GM19025 (cell line): Measurements from ENCODE around the gene RBM44.
"Not testable (repeated sequence)": the region's sequence is repeated elsewhere in the genome, so short reads cannot be mapped to it uniquely, and the experiment has no call there.

Source experiments
- ATAC-seq: cut with Tn5 transposase; IDR thresholded peaks from one replicate; pipeline ENCODE4 v1.9.1; 2021; ENCODE audit warnings: mild to moderate bottlenecking, low read depth, moderate library complexity; ENCODE audit not compliant: unreplicated experiment

The RBM44 gene

DNA sequence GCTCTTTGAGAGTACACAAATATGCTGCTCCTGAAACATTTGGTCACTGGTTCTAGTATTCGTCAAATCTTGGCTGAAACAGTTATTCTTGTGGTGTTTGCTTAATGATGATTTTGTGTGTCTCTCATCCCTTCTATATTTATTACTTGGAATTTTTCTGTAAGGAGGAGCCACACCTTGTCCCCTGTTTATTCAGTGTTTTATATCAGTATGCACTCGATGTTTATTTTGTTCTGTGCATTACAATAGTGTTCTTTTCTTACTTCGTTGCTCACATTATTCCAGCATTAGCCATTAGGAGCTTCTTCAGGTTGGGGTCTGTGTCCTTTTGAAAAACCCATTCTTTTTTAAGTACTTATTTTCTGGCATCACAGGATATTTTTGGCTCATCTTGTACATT lies 55.7 kb downstream of the RBM44 start:
- ATAC-seq = no peak

- ATAC-seq = no peak
Observed at GRCh38 chr2:237857791-237858190, 59.2 kb downstream of the RBM44 start.

GRCh38 chr2:237858294-237859081 lies 59.9 kb downstream of the RBM44 start:
- no peak for ATAC-seq

GRCh38 chr2:237859082-237859433 lies 60.5 kb downstream of the RBM44 start:
- no peak for ATAC-seq

- no peak for ATAC-seq
Observed at GRCh38 chr2:237859533-237860272, 61.1 kb downstream of the RBM44 start, which contains the start of gene RAMP1. Gene RAMP1 (plus strand): TSS chr2:237859623. CDS start chr2:237859676, 53 bp downstream.

DNA sequence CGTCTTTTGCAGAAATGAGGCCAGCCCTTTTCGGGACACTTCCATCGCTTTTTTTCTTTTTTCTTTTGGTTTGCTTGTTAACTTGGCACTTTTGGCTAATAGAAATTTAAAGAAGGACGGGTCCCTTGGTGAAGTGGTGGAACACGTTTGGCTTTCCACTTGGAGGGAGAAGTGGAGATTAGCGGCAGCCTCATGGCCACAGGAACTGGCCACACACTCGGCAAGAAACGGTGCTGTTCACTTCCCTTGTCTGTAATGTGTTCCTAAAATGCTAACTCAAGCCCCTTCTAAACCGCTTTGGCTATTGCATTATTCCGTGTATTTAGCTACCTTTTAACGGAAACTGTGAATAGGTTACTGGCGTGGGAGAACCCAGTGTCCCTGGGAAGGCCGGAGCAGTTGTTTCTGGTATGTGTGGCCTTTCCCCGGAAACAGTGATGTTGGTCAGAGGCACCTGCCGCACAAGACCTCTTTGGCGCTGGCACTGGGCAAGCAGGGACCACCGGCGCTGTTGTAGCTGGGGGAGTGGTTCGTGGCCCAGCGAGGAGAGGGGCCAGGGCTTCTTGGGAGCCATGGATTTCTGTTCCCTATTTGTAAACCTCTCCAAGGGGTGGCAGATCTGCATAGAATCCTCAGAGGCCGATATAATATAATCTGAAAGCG lies 61.8 kb downstream of the RBM44 start:
- ATAC-seq = no peak

GRCh38 chr2:237861875-237862527 lies 63.4 kb downstream of the RBM44 start:
- ATAC-seq = no peak

GRCh38 chr2:237862528-237862895 lies 63.9 kb downstream of the RBM44 start:
- ATAC-seq = no peak

DNA sequence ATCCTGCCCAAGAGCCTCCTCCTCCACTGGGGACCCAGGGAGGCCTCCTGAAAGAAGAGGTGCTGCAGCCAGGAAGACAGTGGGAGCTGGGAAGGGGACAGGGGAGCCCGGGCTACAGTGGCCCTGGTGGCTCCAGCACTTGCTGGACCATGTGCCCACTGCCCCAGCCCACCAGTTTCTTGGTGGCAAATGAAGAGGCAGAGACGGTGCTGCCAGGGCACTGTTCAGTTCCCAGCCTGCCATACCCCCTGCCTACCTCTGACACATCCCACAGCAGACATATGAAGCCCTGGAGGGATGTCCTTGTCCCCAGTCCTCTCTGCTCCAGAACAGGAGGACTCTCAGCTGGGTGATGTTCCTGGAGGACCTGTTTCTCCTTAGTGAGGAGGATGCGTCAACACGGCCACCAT lies 64.5 kb downstream of the RBM44 start:
- no peak for ATAC-seq

DNA sequence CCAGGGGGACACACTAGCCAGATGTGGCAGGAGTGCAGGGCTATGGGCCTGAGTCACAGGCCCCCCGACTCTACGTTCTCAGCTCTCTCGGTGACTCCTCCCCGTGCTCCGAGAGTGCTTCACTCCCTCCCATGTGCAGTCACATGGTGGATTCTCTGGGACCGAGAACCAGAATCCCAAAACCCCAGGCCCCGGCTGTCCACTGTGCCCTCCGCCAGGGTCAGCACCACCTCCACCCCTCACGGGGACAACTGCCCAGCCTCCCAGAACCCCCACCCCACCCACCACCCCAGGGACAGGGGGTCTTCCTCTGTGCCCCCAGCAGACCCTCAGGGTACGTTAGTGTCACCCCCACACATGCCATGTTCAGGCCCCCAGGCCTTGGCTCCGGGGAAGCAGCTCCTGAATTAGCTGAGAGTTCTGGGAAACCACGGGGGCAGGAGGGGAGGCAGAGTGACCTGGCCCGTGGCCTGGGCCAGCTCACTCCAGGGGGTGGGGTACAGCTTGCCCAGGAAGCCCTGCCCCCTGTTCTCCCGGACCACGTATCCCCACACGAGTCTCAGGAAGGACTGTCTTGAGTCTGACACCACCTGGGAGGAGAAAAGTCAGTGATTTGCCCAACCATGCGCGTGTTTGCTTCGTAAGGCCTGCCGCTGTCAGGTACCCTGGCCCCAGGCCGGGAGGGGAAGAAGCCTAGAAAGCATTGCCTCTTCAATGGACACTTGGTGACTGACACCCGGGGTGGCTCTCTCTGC lies 65.3 kb downstream of the RBM44 start:
- ATAC-seq = no peak

DNA sequence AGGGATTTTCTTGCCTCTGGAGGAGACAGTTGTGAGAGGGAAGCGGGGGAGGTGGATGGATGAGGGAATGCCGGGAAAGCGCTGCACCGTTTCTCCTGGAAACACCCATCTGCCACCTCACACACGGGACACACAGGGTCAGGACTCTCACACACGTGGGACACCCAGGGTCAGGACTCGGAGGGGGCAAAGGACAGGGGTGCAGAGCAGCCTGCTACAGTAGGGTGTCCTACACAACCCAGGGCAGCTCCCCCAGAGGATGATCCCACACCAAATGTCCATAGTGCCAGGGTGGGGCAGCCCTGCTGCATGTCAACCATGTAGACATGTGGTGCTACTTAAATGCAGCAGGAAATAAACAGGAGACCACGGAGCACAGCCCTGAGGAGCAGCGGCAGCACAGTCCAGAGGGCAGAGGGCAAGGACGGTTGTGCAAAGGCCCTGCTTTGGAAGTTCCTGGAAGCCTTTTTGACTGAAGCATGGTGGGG lies 65.9 kb downstream of the RBM44 start:
- ATAC-seq = no peak

DNA sequence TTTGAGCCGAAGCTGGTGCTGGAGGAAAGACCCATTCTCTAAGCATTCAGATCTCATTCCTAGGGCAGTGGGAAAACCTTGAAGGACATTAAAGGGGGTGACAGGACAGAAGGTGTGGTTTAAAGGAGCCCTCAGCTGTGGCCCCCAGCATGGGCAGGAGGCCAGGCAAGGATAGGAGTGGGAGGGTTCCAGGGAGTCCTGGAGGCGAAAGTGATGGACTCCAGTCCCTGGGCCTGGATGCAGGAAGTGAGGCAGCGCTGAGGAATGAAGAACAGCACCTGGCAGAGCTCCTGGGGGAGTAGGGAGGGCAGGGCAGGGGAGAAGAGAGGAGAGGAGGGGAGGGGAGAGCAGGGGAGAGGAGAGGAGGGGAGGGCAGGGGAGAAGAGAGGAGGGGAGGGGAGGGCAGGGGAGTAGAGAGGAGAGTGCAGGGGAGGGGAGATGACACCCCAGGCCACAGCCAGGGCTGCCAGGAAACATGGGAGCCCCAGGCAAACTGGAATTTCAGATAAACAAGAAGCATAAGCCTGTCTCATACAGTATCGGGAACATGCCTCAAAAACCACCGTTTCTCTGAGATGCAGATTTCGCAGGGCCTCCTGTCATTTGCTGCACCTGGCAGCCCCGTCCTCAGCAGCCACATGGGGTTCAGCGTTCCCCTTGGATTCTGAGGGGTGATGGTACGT lies 66.5 kb downstream of the RBM44 start:
- no peak for ATAC-seq

- ATAC-seq = no peak
Observed at GRCh38 chr2:237865623-237866041, 67.1 kb downstream of the RBM44 start.

GRCh38 chr2:237866101-237866621 lies 67.6 kb downstream of the RBM44 start:
- ATAC-seq = no peak

DNA sequence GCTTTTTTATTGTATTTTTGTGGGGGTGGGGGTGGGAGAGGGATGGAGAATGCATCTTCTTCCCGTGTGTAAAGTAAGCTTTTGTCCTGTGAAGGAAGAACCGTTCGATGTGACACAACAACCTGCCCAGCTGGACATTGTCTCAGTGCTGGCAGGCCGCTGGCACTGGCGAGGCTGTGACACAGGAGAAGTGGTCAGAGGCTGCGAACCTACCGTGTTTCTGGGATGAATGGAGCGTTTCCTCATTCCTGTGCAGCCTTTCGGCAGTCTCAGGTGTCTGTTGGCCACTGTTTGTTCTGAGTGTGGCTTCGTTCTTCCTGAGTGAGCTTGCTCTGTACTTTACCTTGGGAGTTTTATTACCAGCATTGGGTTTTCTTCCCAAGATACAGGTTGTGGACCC lies 68.9 kb downstream of the RBM44 start:
- no peak for ATAC-seq

DNA sequence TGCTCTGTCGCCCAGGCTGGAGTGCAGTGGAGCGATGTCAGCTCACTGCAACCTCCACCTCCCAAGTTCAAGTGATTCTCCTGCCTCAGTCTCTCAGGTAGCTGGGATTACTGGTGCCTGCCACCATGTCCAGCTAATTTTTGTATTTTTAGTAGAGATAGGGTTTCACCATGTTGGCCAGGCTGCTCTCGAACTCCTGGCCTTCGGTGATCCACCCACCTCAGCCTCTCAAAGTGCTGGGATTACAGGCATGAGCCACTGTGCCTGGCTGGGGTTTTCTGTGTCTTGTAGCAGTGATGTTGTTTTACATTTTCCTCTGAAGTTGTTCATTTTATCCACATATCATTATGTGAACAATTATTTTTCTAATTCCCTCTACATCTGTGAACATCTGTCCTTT lies 69.5 kb downstream of the RBM44 start:
- ATAC-seq = not testable (repeated sequence)

- no peak for ATAC-seq
Observed at GRCh38 chr2:237868631-237869342, 70.2 kb downstream of the RBM44 start.

- ATAC-seq = no peak
Observed at GRCh38 chr2:237869343-237870102, 70.9 kb downstream of the RBM44 start.
